GM19099 (cell line): ENCODE measurements around the gene DNAH14.

ENCODE experiments used
- POLR2A ChIP-seq: IDR thresholded peaks from 3 replicates; pipeline ENCODE4 v1.6.1; 2011; ENCODE audit warnings: low read depth; ENCODE audit not compliant: insufficient read length; ENCODE audit errors: extremely low read depth

The DNAH14 gene

GRCh38 chr1:225426395-225427234 lies 497.1 kb downstream of the DNAH14 start:
- TF ChIP-seq POLR2A, result no peak

DNA sequence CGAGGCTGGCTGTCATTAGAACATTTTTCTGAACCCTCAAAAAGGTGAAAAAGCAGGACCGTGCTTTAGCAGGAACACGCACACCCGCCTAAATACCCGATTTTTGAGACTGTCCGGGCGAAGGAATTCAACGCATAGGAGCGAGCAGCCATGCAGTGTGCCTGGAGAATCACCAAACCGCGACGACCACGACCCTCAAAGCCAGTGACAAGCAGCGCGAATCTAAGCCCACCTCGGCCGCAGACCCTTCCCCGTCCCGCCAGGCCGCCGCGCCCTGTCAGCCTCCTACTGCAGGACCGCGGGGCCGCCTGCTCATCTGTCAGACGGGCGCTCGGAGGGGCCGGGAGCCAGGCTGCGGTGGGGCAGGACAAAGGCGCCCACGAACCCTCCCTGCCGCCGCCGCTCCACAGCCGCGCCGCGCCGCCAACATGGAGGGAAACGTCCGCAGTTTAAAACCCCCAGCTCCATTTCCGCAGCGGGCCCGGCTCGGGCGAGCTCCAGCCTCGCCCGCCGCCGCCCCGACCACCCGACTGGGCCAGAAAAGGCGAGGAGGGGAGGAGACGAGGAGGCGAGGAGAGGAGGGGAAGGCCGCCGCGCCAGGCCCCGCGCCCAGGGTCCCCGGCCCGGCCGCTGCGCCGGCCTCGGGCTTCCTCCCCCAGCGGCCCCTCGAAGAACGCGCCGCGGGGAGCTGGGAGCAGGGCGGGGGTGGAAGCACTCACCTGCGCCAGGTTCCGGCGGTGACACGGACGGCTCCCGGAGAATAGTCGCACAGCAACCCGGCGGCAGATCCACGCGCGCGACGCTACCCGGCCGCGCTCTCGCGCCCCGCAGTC lies 498.0 kb downstream of the DNAH14 start, which contains the start of gene LBR:
Gene LBR (minus strand): TSS at position 804 of the 833 bp plus-strand sequence. CDS start 3,963 bp downstream, outside the sequence.
- TF ChIP-seq POLR2A, result peak; percentile 67

DNA sequence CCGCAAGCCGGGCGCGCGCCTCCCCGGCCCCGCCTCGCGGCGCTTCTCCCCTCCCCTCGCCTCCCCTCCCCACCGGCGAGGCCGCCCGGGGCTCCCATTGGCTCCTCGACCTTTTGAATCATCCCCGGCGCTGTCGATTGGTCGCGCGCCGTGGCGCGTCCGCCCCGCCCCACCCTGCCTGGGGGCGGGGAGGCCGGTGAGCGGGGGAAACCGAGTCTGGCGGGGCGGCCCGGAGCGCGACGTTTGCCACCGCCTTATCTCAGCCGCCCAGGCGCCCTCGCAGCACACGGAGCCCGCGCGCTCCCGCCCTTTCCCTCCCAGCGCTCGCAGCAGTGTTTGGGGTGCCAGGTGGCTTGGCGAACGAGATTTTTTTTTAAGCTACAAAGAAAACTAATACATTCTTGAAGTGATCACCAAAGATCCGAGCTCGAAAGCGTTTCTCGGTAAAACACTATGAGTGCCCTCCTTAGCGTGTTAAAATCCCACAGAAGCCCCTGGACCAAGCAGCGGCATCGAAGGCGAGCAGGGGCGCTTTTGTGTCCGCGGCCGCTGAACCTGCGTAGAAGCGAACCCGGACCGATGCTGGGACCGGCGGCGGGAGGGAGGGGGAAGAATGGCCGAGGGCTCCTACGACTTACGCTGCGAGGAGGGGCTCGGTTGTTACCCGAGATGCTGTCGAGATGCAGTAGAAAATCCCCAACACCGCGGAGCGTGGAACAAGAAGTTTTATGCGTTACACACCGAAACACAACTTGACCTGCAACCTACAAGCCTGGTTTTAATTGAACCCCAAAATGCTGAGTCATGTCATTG lies 498.8 kb downstream of the DNAH14 start:
- TF ChIP-seq POLR2A, result peak; percentile 85

- no peak for TF ChIP-seq POLR2A
Observed at GRCh38 chr1:225428881-225429455, 499.5 kb downstream of the DNAH14 start.

DNA sequence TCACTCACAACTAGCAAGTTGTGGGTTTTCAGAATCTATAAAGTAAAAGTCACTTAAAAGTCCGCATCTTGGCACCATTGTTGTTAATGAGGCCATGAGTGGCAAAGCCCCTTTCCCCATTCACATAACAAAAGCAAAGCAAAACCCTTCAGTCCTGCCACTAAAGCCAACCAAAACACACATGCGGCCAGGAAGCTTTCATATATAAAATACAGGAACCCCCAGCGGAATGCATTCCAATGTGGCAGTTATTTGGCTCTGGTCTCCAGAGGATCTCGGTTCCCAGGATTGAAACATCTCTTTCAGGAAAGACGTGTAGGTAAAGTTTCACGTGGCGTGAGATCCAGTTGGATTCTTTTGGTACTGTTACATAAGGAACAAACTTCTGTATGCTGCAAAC lies 500.8 kb downstream of the DNAH14 start:
- no peak for TF ChIP-seq POLR2A

DNA sequence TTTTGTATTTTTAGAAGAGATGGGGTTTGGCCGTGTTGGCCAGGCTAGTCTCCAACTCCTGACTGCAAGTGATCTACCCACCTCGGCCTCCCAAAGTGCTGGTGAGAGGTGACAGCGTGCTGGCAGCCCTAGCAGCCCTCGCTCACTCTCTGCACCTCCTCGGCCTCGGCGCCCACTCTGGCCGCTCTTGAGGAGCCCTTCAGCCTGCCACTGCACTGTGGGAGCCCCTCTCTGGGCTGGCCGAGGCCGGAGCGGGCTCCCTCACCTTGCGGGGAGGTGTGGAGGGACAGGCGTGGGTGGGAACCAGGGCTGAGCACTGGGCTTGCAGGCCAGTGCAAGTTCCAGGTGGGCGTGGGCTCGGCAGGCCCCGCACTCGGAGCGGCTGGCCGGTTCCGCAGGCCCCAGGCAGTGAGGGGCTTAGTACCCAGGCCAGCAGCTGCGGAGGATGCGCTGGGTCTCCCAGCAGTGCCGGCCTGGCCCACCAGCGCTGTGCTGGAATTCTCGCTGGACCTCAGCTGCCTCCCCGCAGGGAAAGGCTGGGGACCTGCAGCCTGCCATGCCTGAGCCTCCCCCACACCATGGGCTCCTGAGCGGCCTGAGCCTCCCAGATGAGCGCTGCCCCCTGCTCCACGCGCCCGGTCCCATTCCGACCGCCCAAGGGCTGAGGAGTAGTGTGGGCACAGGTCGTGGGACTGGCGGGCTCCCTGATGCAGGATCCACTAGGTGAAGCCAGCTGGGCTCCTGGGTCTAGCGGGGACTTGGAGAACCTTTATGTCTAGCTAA lies 501.8 kb downstream of the DNAH14 start:
- no peak for TF ChIP-seq POLR2A

GRCh38 chr1:225434046-225434445 lies 504.6 kb downstream of the DNAH14 start:
- no peak for TF ChIP-seq POLR2A

DNA sequence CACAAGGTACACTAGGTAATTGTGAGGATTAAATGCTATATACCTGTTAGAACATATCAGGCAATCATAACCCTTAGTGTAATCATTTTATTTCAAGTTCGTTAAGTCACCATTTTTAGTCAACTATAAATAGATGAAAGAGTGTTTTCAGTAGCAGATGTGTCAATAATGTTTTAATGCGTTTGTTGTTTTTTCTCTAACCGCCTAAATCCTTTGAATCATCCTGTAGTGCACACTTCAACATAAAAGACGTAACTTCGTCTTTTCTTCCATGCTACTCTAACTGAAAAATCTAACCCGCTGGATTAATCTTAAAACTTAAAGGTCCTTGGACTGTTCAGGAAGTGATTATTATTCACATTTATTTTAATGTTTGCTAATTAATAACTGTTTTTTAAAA lies 505.6 kb downstream of the DNAH14 start:
- no peak for TF ChIP-seq POLR2A

- TF ChIP-seq POLR2A, result no peak
Observed at GRCh38 chr1:225435487-225435886, 506.0 kb downstream of the DNAH14 start.

DNA sequence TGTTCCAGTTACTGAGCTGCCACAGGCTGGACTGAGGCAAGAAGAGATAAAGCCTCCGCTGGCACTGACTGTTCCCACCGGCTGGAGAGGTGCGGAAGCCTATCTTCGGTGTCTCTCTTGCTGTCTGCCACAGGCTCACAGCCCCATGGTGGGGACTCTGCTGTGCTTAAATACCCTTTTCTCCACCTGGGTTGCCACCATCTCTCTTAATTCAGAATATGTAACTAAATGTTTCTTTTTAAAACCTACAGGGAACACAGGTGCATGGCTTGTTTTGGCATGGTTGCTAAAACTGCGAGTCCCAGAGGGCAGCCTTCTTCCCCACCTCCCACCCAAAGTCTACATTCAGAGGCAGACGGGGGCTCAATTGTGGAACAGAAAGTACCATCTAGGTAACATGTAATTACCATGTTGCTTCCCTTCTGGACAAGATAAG lies 506.5 kb downstream of the DNAH14 start:
- peak; percentile 87 for TF ChIP-seq POLR2A

- TF ChIP-seq POLR2A, result no peak
Observed at GRCh38 chr1:225437710-225438437, 508.4 kb downstream of the DNAH14 start.

GRCh38 chr1:225440380-225441221 lies 511.1 kb downstream of the DNAH14 start:
- no peak for TF ChIP-seq POLR2A
